ENCODE results near the gene ARHGAP1. TPM values are rescaled to one million over a fixed set of nuclear protein-coding genes. Genes with fewer than 3 reads are reported as not detected.

The ARHGAP1 gene
- polyA plus RNA-seq, 1 donor from 2014 or later = 9.3 TPM

DNA sequence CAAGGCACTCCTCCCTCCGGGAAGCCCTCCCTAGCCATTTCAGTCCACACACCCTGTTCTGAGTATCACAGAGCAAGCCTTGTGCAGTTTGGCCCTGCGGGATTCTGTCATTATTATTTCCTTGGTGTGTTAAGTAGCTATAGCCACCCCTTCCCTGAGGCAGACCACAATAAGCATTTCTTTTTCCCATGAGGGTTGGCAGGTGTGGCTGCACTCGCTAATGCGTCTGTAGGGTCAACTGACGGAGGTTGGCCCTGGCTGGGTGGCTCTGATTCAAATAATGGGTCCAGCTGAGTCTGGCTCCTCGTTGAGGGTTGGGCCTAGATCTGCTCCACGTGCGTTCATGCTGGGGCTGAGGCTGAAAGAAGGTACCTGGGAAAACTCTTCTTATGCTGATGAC lies 23.7 kb upstream of the ARHGAP1 start:
- TF ChIP-seq, protein P1, sequence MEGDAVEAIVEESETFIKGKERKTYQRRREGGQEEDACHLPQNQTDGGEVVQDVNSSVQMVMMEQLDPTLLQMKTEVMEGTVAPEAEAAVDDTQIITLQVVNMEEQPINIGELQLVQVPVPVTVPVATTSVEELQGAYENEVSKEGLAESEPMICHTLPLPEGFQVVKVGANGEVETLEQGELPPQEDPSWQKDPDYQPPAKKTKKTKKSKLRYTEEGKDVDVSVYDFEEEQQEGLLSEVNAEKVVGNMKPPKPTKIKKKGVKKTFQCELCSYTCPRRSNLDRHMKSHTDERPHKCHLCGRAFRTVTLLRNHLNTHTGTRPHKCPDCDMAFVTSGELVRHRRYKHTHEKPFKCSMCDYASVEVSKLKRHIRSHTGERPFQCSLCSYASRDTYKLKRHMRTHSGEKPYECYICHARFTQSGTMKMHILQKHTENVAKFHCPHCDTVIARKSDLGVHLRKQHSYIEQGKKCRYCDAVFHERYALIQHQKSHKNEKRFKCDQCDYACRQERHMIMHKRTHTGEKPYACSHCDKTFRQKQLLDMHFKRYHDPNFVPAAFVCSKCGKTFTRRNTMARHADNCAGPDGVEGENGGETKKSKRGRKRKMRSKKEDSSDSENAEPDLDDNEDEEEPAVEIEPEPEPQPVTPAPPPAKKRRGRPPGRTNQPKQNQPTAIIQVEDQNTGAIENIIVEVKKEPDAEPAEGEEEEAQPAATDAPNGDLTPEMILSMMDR (IDR thresholded peaks at IDR 0.05; ENCODE audit: poor library complexity, severe bottlenecking) = no peak
- TF ChIP-seq, protein P2, sequence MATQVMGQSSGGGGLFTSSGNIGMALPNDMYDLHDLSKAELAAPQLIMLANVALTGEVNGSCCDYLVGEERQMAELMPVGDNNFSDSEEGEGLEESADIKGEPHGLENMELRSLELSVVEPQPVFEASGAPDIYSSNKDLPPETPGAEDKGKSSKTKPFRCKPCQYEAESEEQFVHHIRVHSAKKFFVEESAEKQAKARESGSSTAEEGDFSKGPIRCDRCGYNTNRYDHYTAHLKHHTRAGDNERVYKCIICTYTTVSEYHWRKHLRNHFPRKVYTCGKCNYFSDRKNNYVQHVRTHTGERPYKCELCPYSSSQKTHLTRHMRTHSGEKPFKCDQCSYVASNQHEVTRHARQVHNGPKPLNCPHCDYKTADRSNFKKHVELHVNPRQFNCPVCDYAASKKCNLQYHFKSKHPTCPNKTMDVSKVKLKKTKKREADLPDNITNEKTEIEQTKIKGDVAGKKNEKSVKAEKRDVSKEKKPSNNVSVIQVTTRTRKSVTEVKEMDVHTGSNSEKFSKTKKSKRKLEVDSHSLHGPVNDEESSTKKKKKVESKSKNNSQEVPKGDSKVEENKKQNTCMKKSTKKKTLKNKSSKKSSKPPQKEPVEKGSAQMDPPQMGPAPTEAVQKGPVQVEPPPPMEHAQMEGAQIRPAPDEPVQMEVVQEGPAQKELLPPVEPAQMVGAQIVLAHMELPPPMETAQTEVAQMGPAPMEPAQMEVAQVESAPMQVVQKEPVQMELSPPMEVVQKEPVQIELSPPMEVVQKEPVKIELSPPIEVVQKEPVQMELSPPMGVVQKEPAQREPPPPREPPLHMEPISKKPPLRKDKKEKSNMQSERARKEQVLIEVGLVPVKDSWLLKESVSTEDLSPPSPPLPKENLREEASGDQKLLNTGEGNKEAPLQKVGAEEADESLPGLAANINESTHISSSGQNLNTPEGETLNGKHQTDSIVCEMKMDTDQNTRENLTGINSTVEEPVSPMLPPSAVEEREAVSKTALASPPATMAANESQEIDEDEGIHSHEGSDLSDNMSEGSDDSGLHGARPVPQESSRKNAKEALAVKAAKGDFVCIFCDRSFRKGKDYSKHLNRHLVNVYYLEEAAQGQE (IDR thresholded peaks at IDR 0.05; ENCODE audit: borderline replicate concordance) = no peak
- TF ChIP-seq TAF1 (IDR thresholded peaks at IDR 0.05; ENCODE audit: low read depth) = no peak
- TF ChIP-seq POLR2AphosphoS5 (IDR thresholded peaks at IDR 0.05) = no peak
- TF ChIP-seq EZH2 (IDR thresholded peaks at IDR 0.05; ENCODE audit: borderline replicate concordance, insufficient read depth, low read length, poor library complexity, severe bottlenecking) = no peak
- no peak for TF ChIP-seq RAD21 (conservative IDR thresholded peaks at IDR 0.05)
- no peak for TF ChIP-seq EP300 (conservative IDR thresholded peaks at IDR 0.05; ENCODE audit: poor library complexity, severe bottlenecking)
- TF ChIP-seq MXI1 (conservative IDR thresholded peaks at IDR 0.05; ENCODE audit: poor library complexity, severe bottlenecking) = no peak
- no peak for TF ChIP-seq SMC3 (conservative IDR thresholded peaks at IDR 0.05; ENCODE audit: poor library complexity)
- no peaks in the 10 kb centered on the region for H3K79me2 ChIP-seq (replicated peaks; ENCODE audit: insufficient read depth, low read length)
- H3K4me2 ChIP-seq (ENCODE audit: low read length) = no peak overlapping the region
- no peak overlapping the region for H3K27ac ChIP-seq (ENCODE audit: low read length)
- H3K9ac ChIP-seq (ENCODE audit: low read length) = no peak overlapping the region
- no peaks in the 10 kb centered on the region for H3K27me3 ChIP-seq (ENCODE audit: insufficient read depth, low read depth, low read length)
- no peak overlapping the region for H3K4me3 ChIP-seq (ENCODE audit: low read length)
- no peaks in the 10 kb centered on the region for H3K9me2 ChIP-seq (ENCODE audit: insufficient read depth, low read length)
- H2AFZ ChIP-seq (ENCODE audit: low read depth, low read length) = no peak overlapping the region
- H3K36me3 ChIP-seq (ENCODE audit: insufficient read depth, low read length) = no peaks in the 10 kb centered on the region
- H3K9me3 ChIP-seq (ENCODE audit: low read length) = no peaks in the 10 kb centered on the region
- H3F3A ChIP-seq (ENCODE audit: insufficient read depth, low read length, poor library complexity, severe bottlenecking) = no peaks in the 10 kb centered on the region
- H4K20me1 ChIP-seq (ENCODE audit: insufficient read depth) = no peaks in the 10 kb centered on the region

DNA sequence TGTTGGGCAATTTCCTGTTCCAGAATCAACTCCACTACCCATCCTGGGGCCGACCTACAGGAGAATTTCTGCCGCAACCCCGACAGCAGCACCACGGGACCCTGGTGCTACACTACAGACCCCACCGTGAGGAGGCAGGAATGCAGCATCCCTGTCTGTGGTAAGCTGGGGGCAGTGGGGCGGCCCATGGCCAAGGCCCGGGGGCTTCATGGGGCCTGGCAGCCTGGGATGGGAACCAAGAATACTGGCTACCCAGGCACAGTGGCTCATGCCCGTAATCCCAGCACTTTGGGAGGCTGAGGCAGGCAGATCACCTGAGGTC lies 22.9 kb upstream of the ARHGAP1 start:
- Histone ChIP-seq H3F3A (ENCODE audit: insufficient read depth, low read length, poor library complexity, severe bottlenecking) (no peaks in the 10 kb centered on the region), H3K9me2 (ENCODE audit: insufficient read depth, low read length) (no peaks in the 10 kb centered on the region), H3K27me3 (ENCODE audit: insufficient read depth, low read depth, low read length) (no peaks in the 10 kb centered on the region), H3K36me3 (ENCODE audit: insufficient read depth, low read length) (no peaks in the 10 kb centered on the region), H3K27ac (ENCODE audit: low read length) (no peak overlapping the region), H4K20me1 (ENCODE audit: insufficient read depth) (no peaks in the 10 kb centered on the region), H3K4me3 (ENCODE audit: low read length) (no peak overlapping the region), H2AFZ (ENCODE audit: low read depth, low read length) (no peak overlapping the region), H3K79me2 (replicated peaks; ENCODE audit: insufficient read depth, low read length) (no peaks in the 10 kb centered on the region), H3K9me3 (ENCODE audit: low read length) (no peaks in the 10 kb centered on the region), H3K4me2 (ENCODE audit: low read length) (no peak overlapping the region), H3K9ac (ENCODE audit: low read length) (no peak overlapping the region)
- TF ChIP-seq, protein P2 (IDR thresholded peaks at IDR 0.05; ENCODE audit: borderline replicate concordance) = no peak
- TF ChIP-seq EZH2 (IDR thresholded peaks at IDR 0.05; ENCODE audit: borderline replicate concordance, insufficient read depth, low read length, poor library complexity, severe bottlenecking) (no peak), EP300 (conservative IDR thresholded peaks at IDR 0.05; ENCODE audit: poor library complexity, severe bottlenecking) (no peak), MXI1 (conservative IDR thresholded peaks at IDR 0.05; ENCODE audit: poor library complexity, severe bottlenecking) (no peak), RAD21 (conservative IDR thresholded peaks at IDR 0.05) (no peak), SMC3 (conservative IDR thresholded peaks at IDR 0.05; ENCODE audit: poor library complexity) (no peak), POLR2AphosphoS5 (IDR thresholded peaks at IDR 0.05) (no peak), TAF1 (IDR thresholded peaks at IDR 0.05; ENCODE audit: low read depth) (no peak)
- TF ChIP-seq, protein P1 (IDR thresholded peaks at IDR 0.05; ENCODE audit: poor library complexity, severe bottlenecking) = no peak

All from neural cell (in vitro differentiated cells).